CD1c-positive myeloid dendritic cell (primary cell): Measurements from ENCODE around the gene PEX6.
A peak's percentile ranks its signal among the peaks of the same experiment; 100 is the strongest.

ENCODE experiments used
- DNase-seq: peaks from one replicate; pipeline ENCODE4 v3.0.0-alpha.2; 2016; ENCODE audit errors: extremely low spot score

PEX6 gene

GRCh38 chr6:42936398-42936797, 42.6 kb downstream of the PEX6 start:
- no peak for DNase-seq

- peak; percentile 8 for DNase-seq
Measured at GRCh38 chr6:42935322-42935721, 43.7 kb downstream of the PEX6 start.

GRCh38 chr6:42933205-42933604, 45.8 kb downstream of the PEX6 start:
- DNase-seq = peak; percentile 73

GRCh38 chr6:42932412-42932811, 46.6 kb downstream of the PEX6 start:
- DNase-seq = no peak

- peak; percentile 95 for DNase-seq
Measured at GRCh38 chr6:42929821-42930360, 49.1 kb downstream of the PEX6 start.

- peak; percentile 96 for DNase-seq
Measured at GRCh38 chr6:42928986-42929820, 49.8 kb downstream of the PEX6 start, which contains the start of gene CNPY3. TSS of gene CNPY3 (plus strand) at chr6:42929480. CDS start at chr6:42929571, 91 bp downstream.

- no peak for DNase-seq
Measured at GRCh38 chr6:42925248-42925857, 53.6 kb downstream of the PEX6 start.

GRCh38 chr6:42923666-42924065, 55.3 kb downstream of the PEX6 start:
- DNase-seq = peak; percentile 52

GRCh38 chr6:42921801-42922200, 57.2 kb downstream of the PEX6 start:
- no peak for DNase-seq

- no peak for DNase-seq
Measured at GRCh38 chr6:42916288-42916687, 62.7 kb downstream of the PEX6 start.

- no peak for DNase-seq
Measured at GRCh38 chr6:42915732-42916131, 63.2 kb downstream of the PEX6 start, which contains the start of gene PTCRA. TSS of gene PTCRA (plus strand) at chr6:42916053. CDS start at chr6:42916070, 17 bp downstream.

- DNase-seq = no peak
Measured at GRCh38 chr6:42914546-42914945, 64.4 kb downstream of the PEX6 start.
